LNCaP clone FGC (cell line): ENCODE data around the gene PHACTR3.

Source experiments
- DNase-seq: peaks from one replicate; pipeline ENCODE4 v3.0.0-alpha.2; 2011; ENCODE audit warnings: low read depth
- H3K4me3 ChIP-seq: 2 replicates; pipeline ENCODE4 v1.5.1; 2011; ENCODE audit warnings: mild to moderate bottlenecking, low read depth, low read length, control low read depth
- TF ChIP-seq, protein P1 (sequence below): IDR thresholded peaks from 2 replicates; pipeline ENCODE4 v1.5.1; 2012; ENCODE audit warnings: mild to moderate bottlenecking; ENCODE audit not compliant: control insufficient read depth, insufficient read depth; ENCODE audit errors: extremely low read depth

Gene PHACTR3

DNA sequence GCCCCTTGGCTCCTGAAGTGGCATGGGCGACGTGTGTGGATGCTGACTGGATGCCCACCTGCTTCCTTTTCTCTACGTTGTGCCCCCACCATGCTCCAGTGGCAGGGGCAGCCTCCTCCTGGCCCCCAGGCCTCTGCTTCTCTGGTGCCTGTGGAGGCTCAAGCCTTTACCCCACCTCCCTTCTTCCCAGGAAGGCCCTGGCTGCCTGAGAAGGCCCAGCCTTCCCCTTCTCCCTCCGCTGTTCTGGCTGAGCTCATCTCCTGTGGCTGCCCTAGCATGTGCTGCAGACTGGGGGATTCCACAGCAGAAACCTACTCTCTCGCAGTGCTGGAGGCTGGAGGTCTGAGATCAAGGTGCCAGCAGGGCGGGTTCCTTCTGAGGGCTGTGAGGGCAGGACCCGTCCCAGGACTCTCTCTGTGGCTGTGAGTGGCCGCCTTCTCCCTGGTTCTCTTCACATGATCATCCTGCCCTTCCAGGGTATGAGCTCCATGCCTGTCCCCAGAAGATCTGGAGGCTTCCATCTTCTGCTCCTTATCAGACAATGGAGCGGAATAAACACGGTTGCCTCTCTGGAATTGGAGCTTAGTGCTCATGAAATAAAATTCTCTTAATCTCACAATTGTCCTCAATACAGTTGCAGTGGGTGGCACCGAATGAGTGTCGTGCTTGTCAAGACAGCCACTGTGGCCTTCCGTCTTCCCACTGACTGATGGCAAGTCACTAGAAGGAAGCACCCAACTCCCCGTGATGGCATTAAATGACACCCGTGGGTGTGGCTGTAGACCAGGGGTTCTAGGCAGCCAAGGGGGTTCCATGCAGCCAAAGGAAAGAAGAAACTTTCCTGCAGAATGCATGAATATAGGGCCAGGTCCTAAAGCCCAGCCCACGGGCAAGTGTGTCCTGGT is 25.1 kb downstream of the PHACTR3 start:
- no peak for DNase-seq
- TF ChIP-seq, protein P1, sequence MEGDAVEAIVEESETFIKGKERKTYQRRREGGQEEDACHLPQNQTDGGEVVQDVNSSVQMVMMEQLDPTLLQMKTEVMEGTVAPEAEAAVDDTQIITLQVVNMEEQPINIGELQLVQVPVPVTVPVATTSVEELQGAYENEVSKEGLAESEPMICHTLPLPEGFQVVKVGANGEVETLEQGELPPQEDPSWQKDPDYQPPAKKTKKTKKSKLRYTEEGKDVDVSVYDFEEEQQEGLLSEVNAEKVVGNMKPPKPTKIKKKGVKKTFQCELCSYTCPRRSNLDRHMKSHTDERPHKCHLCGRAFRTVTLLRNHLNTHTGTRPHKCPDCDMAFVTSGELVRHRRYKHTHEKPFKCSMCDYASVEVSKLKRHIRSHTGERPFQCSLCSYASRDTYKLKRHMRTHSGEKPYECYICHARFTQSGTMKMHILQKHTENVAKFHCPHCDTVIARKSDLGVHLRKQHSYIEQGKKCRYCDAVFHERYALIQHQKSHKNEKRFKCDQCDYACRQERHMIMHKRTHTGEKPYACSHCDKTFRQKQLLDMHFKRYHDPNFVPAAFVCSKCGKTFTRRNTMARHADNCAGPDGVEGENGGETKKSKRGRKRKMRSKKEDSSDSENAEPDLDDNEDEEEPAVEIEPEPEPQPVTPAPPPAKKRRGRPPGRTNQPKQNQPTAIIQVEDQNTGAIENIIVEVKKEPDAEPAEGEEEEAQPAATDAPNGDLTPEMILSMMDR = no peak
- no peak overlapping the region for H3K4me3 ChIP-seq

DNA sequence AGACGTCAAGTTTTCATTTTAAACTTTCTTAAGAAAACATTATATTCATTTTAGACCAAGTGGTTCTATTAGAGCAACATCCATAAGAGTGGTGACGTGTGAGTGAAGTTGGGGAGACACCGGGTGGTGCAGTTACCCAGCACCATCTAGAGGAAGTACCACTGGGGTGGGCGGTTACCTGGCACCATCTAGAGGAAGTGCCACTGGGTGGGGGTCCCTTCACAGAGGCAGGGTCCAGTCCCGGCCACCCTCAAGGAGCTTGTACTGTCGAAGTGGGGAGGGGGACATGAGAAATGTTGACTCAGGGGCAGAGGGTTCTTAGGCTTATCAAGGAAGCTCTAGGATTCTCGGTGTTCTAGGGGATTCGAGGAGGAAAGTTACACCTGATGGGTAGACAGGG is 26.2 kb downstream of the PHACTR3 start:
- no peak for DNase-seq
- no peak overlapping the region for H3K4me3 ChIP-seq
- TF ChIP-seq, protein P1 = no peak

GRCh38 chr20:59631751-59632540 is 27.6 kb downstream of the PHACTR3 start:
- H3K4me3 ChIP-seq = no peak overlapping the region
- TF ChIP-seq, protein P1 = no peak
- DNase-seq = no peak

DNA sequence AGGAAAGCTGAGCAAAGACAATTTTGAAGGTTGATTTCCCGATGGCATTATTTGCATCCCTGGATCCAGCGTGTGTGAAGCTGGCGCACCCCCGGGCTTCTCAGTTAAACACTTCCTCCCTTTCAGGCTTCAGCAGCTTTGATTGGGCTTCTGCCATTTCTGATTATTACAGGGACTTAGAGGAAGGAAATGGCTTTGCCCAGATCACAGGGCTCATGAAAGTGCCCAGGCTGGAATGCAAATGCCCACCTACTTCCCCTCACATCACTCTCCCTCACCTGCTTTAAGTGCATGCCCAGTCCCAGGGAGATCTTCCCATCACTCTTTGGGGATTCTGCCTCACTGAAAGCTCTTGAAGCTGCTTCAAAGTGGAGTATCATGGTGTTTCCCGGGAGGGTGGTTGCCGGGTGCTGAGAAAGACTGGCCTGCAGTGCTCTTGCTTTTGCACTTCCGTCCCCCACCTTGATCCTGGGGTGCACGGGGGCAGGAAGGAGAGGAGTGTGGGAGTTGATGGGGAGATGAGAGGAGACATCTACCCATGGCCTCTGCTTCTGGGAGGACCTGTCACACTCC is 28.3 kb downstream of the PHACTR3 start:
- no peak overlapping the region for H3K4me3 ChIP-seq
- no peak for DNase-seq
- TF ChIP-seq, protein P1 = no peak

DNA sequence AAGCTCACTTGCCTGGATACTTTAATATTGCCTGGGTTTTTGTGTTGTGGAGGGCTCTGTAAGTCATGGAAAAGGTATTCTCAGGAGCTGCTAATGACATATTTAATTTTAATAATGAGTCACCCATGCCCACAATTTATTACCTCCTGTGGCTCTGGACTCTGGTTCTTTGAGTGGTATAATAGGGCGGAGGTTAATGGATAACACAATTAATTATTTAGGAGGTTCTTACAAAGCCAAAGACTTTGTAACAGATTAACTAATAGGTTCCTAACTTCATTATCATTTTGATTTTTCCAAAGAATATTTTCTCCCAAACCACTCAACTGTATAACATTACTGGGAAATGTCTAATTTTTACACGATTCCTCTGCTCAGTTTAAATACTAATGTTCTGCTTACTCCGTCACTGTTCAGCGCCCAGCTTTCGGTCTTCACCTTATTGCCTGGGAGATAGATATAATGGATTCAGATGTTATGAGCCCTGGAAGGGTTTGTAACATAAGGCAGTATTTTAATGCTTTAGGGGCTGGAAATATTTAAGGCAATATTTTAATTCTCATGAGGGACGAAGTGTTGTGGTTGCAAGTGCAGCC is 29.4 kb downstream of the PHACTR3 start:
- no peak overlapping the region for H3K4me3 ChIP-seq
- TF ChIP-seq, protein P1 = no peak
- DNase-seq = no peak

GRCh38 chr20:59634435-59635005 is 30.2 kb downstream of the PHACTR3 start:
- DNase-seq = no peak
- H3K4me3 ChIP-seq = no peak overlapping the region
- TF ChIP-seq, protein P1 = no peak
